WTC11 (cell line): ENCODE measurements around the gene TMEM45B. TPM values are rescaled to one million over a fixed set of nuclear protein-coding genes. Genes with fewer than 3 reads are reported as not detected.

Experiments
- ATAC-seq: fragments of 200-7000 bp; cut with Tn5 transposase; 2 replicates; pipeline ENCODE4 v1.10.0; 2021; ENCODE audit warnings: mild to moderate bottlenecking, moderate library complexity
- CTCF ChIA-PET: fragments of 300-600 bp; sonication (Branson Sonifier 250); formaldehyde crosslinking; loops from one replicate; lab custom pipeline; 2021; ENCODE audit warnings: antibody characterized with exemption; lab: Charles Lee
- POLR2A ChIA-PET: fragments of 350-600 bp; sonication (Branson Sonifier 250); formaldehyde crosslinking; loops from one replicate; lab custom pipeline; 2021; ENCODE audit warnings: antibody characterized with exemption; lab: Charles Lee
- DNase-seq: peaks from one replicate; pipeline ENCODE4 v3.0.0; 2021; ENCODE audit warnings: low spot score
- H3K27ac Mint-ChIP-seq: 2 replicates; pipeline ENCODE4 v1.8.0; 2021; ENCODE audit warnings: mixed read lengths
- H3K27me3 Mint-ChIP-seq: 2 replicates; pipeline ENCODE4 v1.8.0; 2021; ENCODE audit warnings: low read depth, mild to moderate bottlenecking, moderate library complexity, mixed read lengths
- H3K36me3 Mint-ChIP-seq: 2 replicates; pipeline ENCODE4 v1.8.0; 2021; ENCODE audit warnings: mixed read lengths
- H3K4me1 Mint-ChIP-seq: 2 replicates; pipeline ENCODE4 v1.8.0; 2022; ENCODE audit warnings: mixed read lengths
- H3K4me3 Mint-ChIP-seq: 2 replicates; pipeline ENCODE4 v1.8.0; 2021; ENCODE audit warnings: mild to moderate bottlenecking, moderate library complexity, mixed read lengths
- H3K9me3 Mint-ChIP-seq: 2 replicates; pipeline ENCODE4 v1.8.0; 2021; ENCODE audit warnings: mixed read lengths
- CTCF ChIP-seq: fragments of 200-600 bp; IDR thresholded peaks from 2 replicates; pipeline ENCODE4 v1.8.0; 2022; ENCODE audit warnings: antibody characterized with exemption
- FOXJ3 ChIP-seq: sonication (generic); formaldehyde crosslinking; IDR thresholded peaks from 2 replicates; pipeline ENCODE4 v1.9.0; 2021; ENCODE audit warnings: missing genetic modification reagents, mild to moderate bottlenecking, borderline replicate concordance
- GABPB1 ChIP-seq: sonication (generic); formaldehyde crosslinking; IDR thresholded peaks from 2 replicates; pipeline ENCODE4 v1.8.1; 2023; ENCODE audit warnings: mild to moderate bottlenecking, missing genetic modification reagents
- IRF2 ChIP-seq: sonication (generic); formaldehyde crosslinking; IDR thresholded peaks from 2 replicates; pipeline ENCODE4 v1.8.0; 2022; ENCODE audit warnings: low read depth, missing genetic modification reagents, borderline replicate concordance
- MAX ChIP-seq: sonication (generic); formaldehyde crosslinking; IDR thresholded peaks from 2 replicates; pipeline ENCODE4 v1.8.0; 2022; ENCODE audit warnings: mild to moderate bottlenecking, missing genetic modification reagents
- MXD4 ChIP-seq: fragments of 250-450 bp; sonication (Bioruptor Pico); IDR thresholded peaks from 2 replicates; pipeline ENCODE4 v1.8.0; 2021; ENCODE audit warnings: mild to moderate bottlenecking, moderate library complexity, borderline replicate concordance
- MYBL2 ChIP-seq: sonication (generic); formaldehyde crosslinking; IDR thresholded peaks from 2 replicates; pipeline ENCODE4 v1.8.1; 2023; ENCODE audit warnings: mild to moderate bottlenecking, moderate library complexity, missing genetic modification reagents
- NFE2L1 ChIP-seq: sonication (generic); formaldehyde crosslinking; IDR thresholded peaks from 2 replicates; pipeline ENCODE4 v1.8.1; 2023; ENCODE audit warnings: missing genetic modification reagents
- NFYB ChIP-seq: sonication (generic); formaldehyde crosslinking; conservative IDR thresholded peaks from 2 replicates; pipeline ENCODE4 v1.8.0; 2022; ENCODE audit warnings: low read depth, missing genetic modification reagents
- NR2C2 ChIP-seq: sonication (generic); formaldehyde crosslinking; IDR thresholded peaks from 2 replicates; pipeline ENCODE4 v1.8.0; 2022; ENCODE audit warnings: mild to moderate bottlenecking, missing genetic modification reagents
- PRRX2 ChIP-seq: fragments of 250-450 bp; sonication (Bioruptor Pico); IDR thresholded peaks from 2 replicates; pipeline ENCODE4 v1.8.0; 2021; ENCODE audit warnings: mild to moderate bottlenecking
- ZNF263 ChIP-seq: sonication (generic); formaldehyde crosslinking; IDR thresholded peaks from 2 replicates; pipeline ENCODE4 v1.8.1; 2022; ENCODE audit warnings: low read depth, mild to moderate bottlenecking, moderate library complexity, missing genetic modification reagents
- ZNF281 ChIP-seq: sonication (generic); formaldehyde crosslinking; IDR thresholded peaks from 2 replicates; pipeline ENCODE4 v1.8.0; 2023; ENCODE audit warnings: mild to moderate bottlenecking, missing genetic modification reagents
- total RNA-seq: library from RNA; stranded (reverse); gene quantifications from 3 replicates; pipeline ENCODE4 v1.2.3, GENCODE V29; 2021
- TF ChIP-seq, protein P1 (sequence below): fragments of 250-450 bp; sonication (Bioruptor Pico); IDR thresholded peaks from 2 replicates; pipeline ENCODE4 v1.9.0; 2021; ENCODE audit warnings: mild to moderate bottlenecking
- TF ChIP-seq, protein P2 (sequence below): fragments of 250-450 bp; sonication (Bioruptor Pico); IDR thresholded peaks from 2 replicates; pipeline ENCODE4 v1.8.0; 2021; ENCODE audit warnings: mild to moderate bottlenecking
- TF ChIP-seq, protein P3 (sequence below): sonication (generic); formaldehyde crosslinking; conservative IDR thresholded peaks from 2 replicates; pipeline ENCODE4 v1.8.1; 2022; ENCODE audit warnings: mild to moderate bottlenecking, missing genetic modification reagents

The TMEM45B gene
- total RNA-seq, 1 experiment from 2014 or later, result 0.59 TPM

- no peak for TF ChIP-seq IRF2
Measured at GRCh38 chr11:129880311-129880710, 64.7 kb downstream of the TMEM45B start (continued).

- Mint-ChIP-seq H3K36me3 (peaks cover 87% of the 10 kb centered on the region), H3K27ac (no peak overlapping the region; the same call in 1 of the 2 replicates), H3K4me1 (no peaks in the 10 kb centered on the region), H3K4me3 (no peak overlapping the region), H3K9me3 (no peaks in the 10 kb centered on the region), H3K27me3 (no peaks in the 10 kb centered on the region)
- POLR2A ChIA-PET, result no interaction called here
- CTCF ChIA-PET, result interaction anchor here (0.5 to 2.2 kb wide), 16 partner anchors 9 to 324 kb away, joined by 3 to 18 read pairs (median 4); partner anchors contain the start of gene NFRKB
- peak; percentile 74 for DNase-seq
- TF ChIP-seq CTCF (peak; percentile 68), ZNF281 (CRISPR knock-in tag) (no peak), NR2C2 (CRISPR knock-in tag) (no peak)
- ATAC-seq, result peak; percentile 88
Measured at GRCh38 chr11:129881570-129882170, 66.0 kb downstream of the TMEM45B start.

DNA sequence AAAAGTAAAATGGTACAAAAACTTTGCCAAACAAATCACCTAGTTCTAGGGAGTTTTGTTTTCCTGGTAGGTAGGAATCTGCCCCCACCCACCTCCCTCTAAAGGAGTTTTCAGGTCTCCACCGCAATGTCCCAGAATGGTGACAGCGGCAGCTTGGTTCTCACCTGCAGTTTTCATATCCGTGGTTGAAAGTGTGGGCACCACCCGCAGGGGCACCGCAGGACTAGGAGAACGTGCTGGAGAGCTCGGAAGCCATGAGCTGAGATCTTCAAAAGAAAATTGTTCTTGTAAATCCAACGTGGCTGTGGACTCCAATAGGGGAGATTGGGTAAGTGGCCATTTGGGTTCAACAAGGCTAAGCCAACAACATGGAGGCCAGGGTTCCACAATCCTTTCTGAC lies 68.9 kb downstream of the TMEM45B start:
- no peak for DNase-seq
- Mint-ChIP-seq H3K27me3 (no peaks in the 10 kb centered on the region), H3K4me1 (no peaks in the 10 kb centered on the region), H3K4me3 (no peak overlapping the region), H3K36me3 (peaks cover 92% of the 10 kb centered on the region), H3K27ac (no peak overlapping the region), H3K9me3 (no peaks in the 10 kb centered on the region)
- no peak for ATAC-seq
- TF ChIP-seq PRRX2 (CRISPR knock-in tag) (no peak), MXD4 (no peak), FOXJ3 (no peak), GABPB1 (no peak), NFYB (CRISPR knock-in tag) (no peak), MYBL2 (CRISPR knock-in tag) (no peak), NFE2L1 (no peak), ZNF263 (no peak), MAX (CRISPR knock-in tag) (no peak)
- TF ChIP-seq, protein P1, sequence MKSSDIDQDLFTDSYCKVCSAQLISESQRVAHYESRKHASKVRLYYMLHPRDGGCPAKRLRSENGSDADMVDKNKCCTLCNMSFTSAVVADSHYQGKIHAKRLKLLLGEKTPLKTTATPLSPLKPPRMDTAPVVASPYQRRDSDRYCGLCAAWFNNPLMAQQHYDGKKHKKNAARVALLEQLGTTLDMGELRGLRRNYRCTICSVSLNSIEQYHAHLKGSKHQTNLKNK (CRISPR knock-in tag), result no peak
- TF ChIP-seq, protein P2, sequence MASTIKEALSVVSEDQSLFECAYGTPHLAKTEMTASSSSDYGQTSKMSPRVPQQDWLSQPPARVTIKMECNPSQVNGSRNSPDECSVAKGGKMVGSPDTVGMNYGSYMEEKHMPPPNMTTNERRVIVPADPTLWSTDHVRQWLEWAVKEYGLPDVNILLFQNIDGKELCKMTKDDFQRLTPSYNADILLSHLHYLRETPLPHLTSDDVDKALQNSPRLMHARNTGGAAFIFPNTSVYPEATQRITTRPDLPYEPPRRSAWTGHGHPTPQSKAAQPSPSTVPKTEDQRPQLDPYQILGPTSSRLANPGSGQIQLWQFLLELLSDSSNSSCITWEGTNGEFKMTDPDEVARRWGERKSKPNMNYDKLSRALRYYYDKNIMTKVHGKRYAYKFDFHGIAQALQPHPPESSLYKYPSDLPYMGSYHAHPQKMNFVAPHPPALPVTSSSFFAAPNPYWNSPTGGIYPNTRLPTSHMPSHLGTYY, result no peak
- TF ChIP-seq, protein P3, sequence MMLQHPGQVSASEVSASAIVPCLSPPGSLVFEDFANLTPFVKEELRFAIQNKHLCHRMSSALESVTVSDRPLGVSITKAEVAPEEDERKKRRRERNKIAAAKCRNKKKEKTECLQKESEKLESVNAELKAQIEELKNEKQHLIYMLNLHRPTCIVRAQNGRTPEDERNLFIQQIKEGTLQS (CRISPR knock-in tag), result no peak
- POLR2A ChIA-PET, result no interaction called here
- CTCF ChIA-PET, result interaction anchor here (2.4 kb wide), 1 partner anchor 248 kb away, joined by 5 read pairs; no protein-coding TSS in a partner anchor
